Measurements from ENCODE around the gene SIGMAR1.
"Not testable (repeated sequence)": the region's sequence is repeated elsewhere in the genome, so short reads cannot be mapped to it uniquely, and the experiment has no call there.

The SIGMAR1 gene

GRCh38 chr9:34655394-34655793 lies 17.8 kb upstream of the SIGMAR1 start:
- in situ Hi-C loops (cut with HindIII; ENCODE audit: low sequenced_read_pairs), result no loop called here

GRCh38 chr9:34654323-34655051 lies 16.9 kb upstream of the SIGMAR1 start:
- in situ Hi-C loops (cut with HindIII; ENCODE audit: low sequenced_read_pairs), result no loop called here

- in situ Hi-C loops (cut with HindIII; ENCODE audit: low sequenced_read_pairs), result no loop called here
Measured at GRCh38 chr9:34653151-34654072, 15.8 kb upstream of the SIGMAR1 start.

- in situ Hi-C loops (cut with HindIII; ENCODE audit: low sequenced_read_pairs), result no loop called here
Measured at GRCh38 chr9:34652602-34653000, 15.0 kb upstream of the SIGMAR1 start.

DNA sequence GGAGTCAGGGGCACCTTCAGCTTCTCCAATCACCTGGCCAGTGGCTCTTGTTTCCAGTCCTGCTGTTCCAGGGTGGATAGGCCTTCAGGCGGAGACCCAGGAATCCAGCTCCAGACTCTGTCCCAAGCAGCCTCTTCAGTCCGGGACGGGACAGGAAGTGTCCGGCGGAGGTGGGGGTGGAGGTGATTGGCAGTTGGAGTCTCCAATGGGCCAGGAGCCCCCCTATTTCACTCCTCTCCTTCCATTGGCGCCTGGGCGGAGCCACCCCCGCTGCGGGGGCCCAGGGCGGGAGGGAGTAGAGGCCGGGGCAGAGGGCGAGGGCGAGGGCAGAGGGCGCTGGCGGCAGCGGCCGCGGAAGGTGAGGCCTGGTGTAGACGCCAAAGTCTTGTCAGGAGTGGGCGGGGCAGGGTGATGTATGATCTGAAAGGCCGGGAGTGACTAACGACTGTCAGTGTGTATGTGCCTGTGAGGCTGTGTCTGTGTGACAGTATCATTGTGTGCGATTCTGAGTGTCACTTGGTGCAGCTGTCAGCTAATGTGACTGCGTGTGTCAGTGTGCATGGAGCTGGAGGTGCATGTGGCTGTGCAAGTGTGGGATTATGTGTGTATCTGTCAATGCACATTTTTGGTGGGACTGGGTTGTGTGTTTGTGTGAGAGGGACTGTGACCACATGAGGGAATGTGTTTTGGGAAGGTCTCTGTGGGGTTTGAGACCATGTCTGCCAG lies 14.5 kb upstream of the SIGMAR1 start, which contains the start of gene IL11RA:
Gene IL11RA (plus strand): TSS at position 310 of the 726 bp plus-strand sequence. CDS start 3,033 bp downstream, outside the sequence.
- in situ Hi-C loops (cut with HindIII; ENCODE audit: low sequenced_read_pairs), result no loop called here

- in situ Hi-C loops (cut with HindIII; ENCODE audit: low sequenced_read_pairs), result no loop called here
Measured at GRCh38 chr9:34651321-34651720, 13.7 kb upstream of the SIGMAR1 start.

DNA sequence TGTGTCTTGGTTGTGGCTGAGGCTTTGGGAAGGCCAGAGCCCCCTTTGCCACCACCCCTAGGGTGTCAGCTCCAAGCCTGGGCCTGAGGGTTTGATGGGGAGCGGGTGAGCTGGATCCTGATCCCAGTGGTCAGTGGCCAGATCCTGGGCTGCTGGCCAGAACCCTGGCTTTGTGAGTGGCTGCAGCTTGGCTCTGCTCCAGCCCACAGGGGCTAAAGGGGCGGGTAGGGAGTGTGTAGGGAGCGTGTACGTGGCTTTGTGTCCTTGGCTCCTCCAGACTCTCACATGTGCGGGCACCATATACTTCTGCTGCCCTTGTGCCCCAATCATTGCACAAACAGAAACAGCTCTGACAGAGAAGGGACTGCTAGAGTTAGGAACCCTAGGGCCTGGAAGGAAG lies 13.2 kb upstream of the SIGMAR1 start:
- in situ Hi-C loops (cut with HindIII; ENCODE audit: low sequenced_read_pairs), result no loop called here

GRCh38 chr9:34648673-34649072 lies 11.1 kb upstream of the SIGMAR1 start:
- in situ Hi-C loops (cut with HindIII; ENCODE audit: low sequenced_read_pairs), result no loop called here

DNA sequence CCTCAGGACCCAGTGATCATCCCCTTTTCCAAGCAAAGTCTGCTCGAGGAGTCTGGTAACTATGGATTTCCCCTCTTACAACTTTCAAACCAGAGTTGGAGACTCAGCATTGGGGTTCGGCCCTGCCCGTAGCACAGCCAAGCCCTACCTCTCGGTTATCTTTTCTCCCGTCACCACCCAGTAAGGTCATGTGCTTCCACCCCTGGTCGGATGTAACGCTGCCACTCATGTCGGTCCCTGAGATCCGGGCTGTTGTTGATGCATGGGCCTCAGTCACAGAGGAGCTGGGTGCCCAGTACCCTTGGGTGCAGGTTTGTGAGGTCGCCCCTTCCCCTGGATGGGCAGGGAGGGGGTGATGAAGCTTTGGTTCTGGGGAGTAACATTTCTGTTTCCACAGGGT lies 10.1 kb upstream of the SIGMAR1 start:
- in situ Hi-C loops (cut with HindIII; ENCODE audit: low sequenced_read_pairs), result no loop called here

- in situ Hi-C loops (cut with HindIII; ENCODE audit: low sequenced_read_pairs), result no loop called here
Measured at GRCh38 chr9:34647084-34647403, 9.5 kb upstream of the SIGMAR1 start.

GRCh38 chr9:34646211-34647083 lies 8.9 kb upstream of the SIGMAR1 start, which contains the start of gene GALT:
Gene GALT, plus strand, starts transcription at chr9:34646675. Its CDS starts 30 bp downstream, at chr9:34646705.
- in situ Hi-C loops (cut with HindIII; ENCODE audit: low sequenced_read_pairs), result no loop called here

GRCh38 chr9:34644766-34645314 lies 7.3 kb upstream of the SIGMAR1 start:
- in situ Hi-C loops (cut with HindIII; ENCODE audit: low sequenced_read_pairs), result no loop called here

GRCh38 chr9:34642679-34643078 lies 5.1 kb upstream of the SIGMAR1 start:
- in situ Hi-C loops (cut with HindIII; ENCODE audit: low sequenced_read_pairs), result no loop called here

GRCh38 chr9:34639322-34639721 lies 1.7 kb upstream of the SIGMAR1 start:
- in situ Hi-C loops (cut with HindIII; ENCODE audit: low sequenced_read_pairs), result not testable (repeated sequence)

- in situ Hi-C loops (cut with HindIII; ENCODE audit: low sequenced_read_pairs), result no loop called here
Measured at GRCh38 chr9:34638138-34638445, 505 bp upstream of the SIGMAR1 start.

DNA sequence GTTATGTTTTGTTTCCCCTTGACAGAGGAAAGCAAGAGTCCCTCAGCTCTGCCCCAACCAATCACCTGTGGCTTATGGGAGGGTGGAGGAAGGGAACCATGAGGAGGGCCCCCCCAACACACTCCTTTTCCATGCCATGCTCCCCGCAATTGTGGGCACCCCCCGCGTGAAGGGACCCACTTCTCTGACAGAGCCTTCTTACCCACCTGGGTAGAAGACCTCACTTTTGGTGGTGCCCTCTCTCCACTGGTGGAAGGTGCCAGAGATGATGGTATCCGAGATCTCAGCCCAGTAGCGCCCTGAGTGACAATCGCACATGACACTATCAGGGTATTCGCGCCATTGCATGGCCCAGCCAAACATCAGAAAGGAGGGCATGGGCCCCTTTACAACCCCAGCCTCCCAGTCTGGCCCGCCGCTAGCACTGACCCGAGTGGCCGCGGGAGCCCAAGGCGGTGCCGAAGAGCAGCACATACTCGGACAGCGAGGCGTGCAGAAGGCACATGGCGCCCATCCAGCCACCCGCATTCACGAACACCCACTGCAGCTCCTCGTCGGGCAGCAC lies 714 bp downstream of the SIGMAR1 start:
- in situ Hi-C loops (cut with HindIII; ENCODE audit: low sequenced_read_pairs), result no loop called here

GRCh38 chr9:34635556-34635955 lies 2.0 kb downstream of the SIGMAR1 start:
- in situ Hi-C loops (cut with HindIII; ENCODE audit: low sequenced_read_pairs), result no loop called here

- in situ Hi-C loops (cut with HindIII; ENCODE audit: low sequenced_read_pairs), result no loop called here
Measured at GRCh38 chr9:34634551-34635248, 2.9 kb downstream of the SIGMAR1 start.

DNA sequence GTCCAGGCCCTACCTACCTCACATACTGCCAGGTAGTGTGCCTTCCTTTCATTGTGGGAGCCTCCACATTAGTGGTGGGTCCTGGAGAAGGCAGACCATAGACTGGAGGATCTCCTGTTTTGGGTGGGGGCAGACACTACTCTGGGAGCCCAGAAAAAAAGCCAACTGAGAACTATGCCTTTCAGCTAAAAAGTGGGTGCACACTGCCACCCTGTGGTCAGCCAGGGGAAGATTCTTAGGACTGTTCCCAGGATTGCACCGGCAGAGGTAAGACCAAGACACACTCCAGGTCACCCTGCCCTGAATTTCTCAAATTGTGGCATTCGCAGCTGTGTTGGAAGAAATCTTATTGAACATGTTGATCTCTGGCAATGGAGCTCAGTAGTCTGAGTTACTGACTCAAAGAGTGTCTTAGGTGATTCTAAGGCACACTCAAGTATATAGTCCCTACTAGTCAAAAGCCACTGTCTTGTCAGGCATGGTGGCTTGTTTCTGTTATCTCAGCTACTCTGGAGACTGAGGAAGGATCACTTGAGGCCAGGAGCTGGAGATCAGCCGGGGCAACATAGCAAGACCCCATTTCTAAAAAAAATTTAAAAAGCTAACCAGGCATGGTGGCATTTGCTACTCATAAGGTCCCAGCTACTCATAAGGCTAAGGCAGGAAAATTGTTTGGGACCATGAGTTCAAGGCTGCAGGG lies 3.6 kb downstream of the SIGMAR1 start:
- in situ Hi-C loops (cut with HindIII; ENCODE audit: low sequenced_read_pairs), result no loop called here

Measured in DLD1 (cell line).